Left colon (tissue), 2 donors: ENCODE measurements around the gene KCNK2. TPM values are rescaled to one million over a fixed set of nuclear protein-coding genes. Genes with fewer than 3 reads are reported as not detected.
"Not testable (repeated sequence)": the region's sequence is repeated elsewhere in the genome, so short reads cannot be mapped to it uniquely, and the experiment has no call there.

Experiments used
- ATAC-seq: fragments of 200-7000 bp; cut with Tn5 transposase; one replicate; pipeline ENCODE4 v1.9.1; 2020; ENCODE audit warnings: mild to moderate bottlenecking, moderate library complexity
- DNase-seq, 2 donors: peaks; one replicate each; pipeline ENCODE4 v3.0.0-alpha.2; 2020
- intact Hi-C, 2 donors: fragments of 100-400 bp; cut with DNase I in 1 of 2; cut with micrococcal nuclease in 1 of 2; formaldehyde crosslinking; loops; one replicate each; pipeline versions ENCODE4 v1.11.2 to v1.14.0; 2022; cut with DNase I, micrococcal nuclease
- total RNA-seq, 2 donors: library from RNA; stranded (reverse); fragmentation: NEBNext Ultra II Directional; extraction: Animal tissue kit (Norgen Biotek cat#: 25700); gene quantifications; one replicate each; pipeline ENCODE4 v1.2.1, GENCODE V29; 2021
- donor health status: DM: no; HTN: no; CAD: no.
- donor health status: DM: yes; HTN: yes; CAD: no.

KCNK2 gene
- total RNA-seq, 2 donors from 2014 or later = 0.27 to 0.45 TPM

GRCh38 chr1:215141460-215141859, 58.9 kb downstream of the KCNK2 start:
- intact Hi-C loops = no loop called here
- ATAC-seq = no peak
- no peak for DNase-seq

GRCh38 chr1:215143497-215143896, 61.0 kb downstream of the KCNK2 start:
- no peak for DNase-seq
- intact Hi-C loops = no loop called here
- ATAC-seq = no peak

GRCh38 chr1:215146240-215146975, 63.9 kb downstream of the KCNK2 start:
- DNase-seq (peak in 1 of 2 donors; percentile 20), ATAC-seq (peak; percentile 54)
- intact Hi-C loops = no loop called here

GRCh38 chr1:215147024-215147423, 64.5 kb downstream of the KCNK2 start:
- no peak for DNase-seq
- intact Hi-C loops = no loop called here
- ATAC-seq = no peak

GRCh38 chr1:215151841-215152549, 69.5 kb downstream of the KCNK2 start:
- intact Hi-C loops = no loop called here
- DNase-seq (no peak), ATAC-seq (no peak)

GRCh38 chr1:215156232-215156631, 73.7 kb downstream of the KCNK2 start:
- intact Hi-C loops = no loop called here
- ATAC-seq = no peak
- DNase-seq = no peak

- intact Hi-C loops = no loop called here
- ATAC-seq (no peak), DNase-seq (no peak)
These were observed 77.8 kb downstream of the KCNK2 start for GRCh38 chr1:215160351-215160750.

- ATAC-seq, intact Hi-C loops, DNase-seq: not testable (repeated sequence)
These were observed 80.6 kb downstream of the KCNK2 start for GRCh38 chr1:215163144-215163543.

GRCh38 chr1:215166886-215167285, 84.3 kb downstream of the KCNK2 start:
- no peak for DNase-seq
- no peak for ATAC-seq
- intact Hi-C loops = no loop called here

- ATAC-seq = no peak
- no peak for DNase-seq
- intact Hi-C loops = no loop called here
These were observed 99.0 kb downstream of the KCNK2 start for GRCh38 chr1:215181518-215181917.

GRCh38 chr1:215185067-215185620, 102.6 kb downstream of the KCNK2 start:
- intact Hi-C loops = no loop called here
- ATAC-seq = no peak
- no peak for DNase-seq

GRCh38 chr1:215188302-215188950, 105.9 kb downstream of the KCNK2 start:
- no peak for ATAC-seq
- DNase-seq = no peak
- intact Hi-C loops = no loop called here

- intact Hi-C loops = no loop called here
These were observed 109.8 kb downstream of the KCNK2 start for GRCh38 chr1:215192306-215192705.

GRCh38 chr1:215198021-215198420, 115.5 kb downstream of the KCNK2 start:
- intact Hi-C loops = no loop called here
- DNase-seq (no peak), ATAC-seq (no peak)

More at GRCh38 chr1:215192306-215192705, 109.8 kb downstream of the KCNK2 start:
- DNase-seq = no peak
- ATAC-seq = no peak

- no peak for DNase-seq
- intact Hi-C loops = no loop called here
- no peak for ATAC-seq
These were observed 117.6 kb downstream of the KCNK2 start for GRCh38 chr1:215200121-215200520.

GRCh38 chr1:215201283-215201682, 118.7 kb downstream of the KCNK2 start:
- ATAC-seq (no peak), DNase-seq (no peak)
- intact Hi-C loops = no loop called here

- no peak for ATAC-seq
- no peak for DNase-seq
- intact Hi-C loops = no loop called here
These were observed 120.3 kb downstream of the KCNK2 start for GRCh38 chr1:215202868-215203267.

GRCh38 chr1:215210167-215210566, 127.6 kb downstream of the KCNK2 start:
- ATAC-seq (no peak), DNase-seq (no peak)
- intact Hi-C loops = no loop called here

GRCh38 chr1:215215846-215216245, 133.3 kb downstream of the KCNK2 start:
- intact Hi-C loops = no loop called here
- no peak for DNase-seq
- ATAC-seq = no peak

GRCh38 chr1:215219372-215219771, 136.8 kb downstream of the KCNK2 start:
- intact Hi-C loops = no loop called here
- ATAC-seq (no peak), DNase-seq (no peak)
